ENCODE results near the gene NPEPL1. TPM values are rescaled to one million over a fixed set of nuclear protein-coding genes. Genes with fewer than 3 reads are reported as not detected.

NPEPL1 gene
- total and polyA plus RNA-seq, 10 of the 15 experiments (the other 5 are each of a cell fraction or from before 2014, with no cell fraction given), result 0.08 to 21.3 (median 10.2) TPM

DNA sequence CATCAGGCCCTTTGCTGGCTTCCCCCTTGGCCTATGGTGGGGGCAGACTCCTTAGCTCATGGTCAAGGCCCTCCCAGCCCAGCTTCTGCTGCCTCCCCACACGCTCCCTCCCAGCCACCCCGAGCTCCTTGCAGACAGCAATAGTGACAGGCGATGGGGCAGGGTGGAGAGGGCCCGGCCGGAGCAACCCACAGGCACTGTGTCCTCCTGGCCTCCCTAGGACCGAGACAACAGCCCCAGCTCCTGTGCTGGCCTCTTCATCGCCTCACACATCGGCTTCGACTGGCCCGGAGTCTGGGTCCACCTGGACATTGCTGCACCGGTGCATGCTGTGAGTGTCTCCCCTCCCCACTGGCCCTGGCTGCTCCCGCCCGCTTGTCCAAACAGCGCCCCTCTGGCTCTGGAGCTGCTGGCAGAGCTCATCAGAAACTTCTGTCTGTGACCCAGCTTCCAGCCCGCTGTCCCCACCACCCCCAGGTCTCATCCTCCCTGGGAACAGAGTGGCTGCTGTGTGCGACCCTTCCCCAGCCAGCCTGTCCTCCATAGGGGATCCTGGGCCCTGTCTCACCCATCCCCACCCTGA, 21.8 kb downstream of the NPEPL1 start (continued):
- TF ChIP-seq, protein P1, sequence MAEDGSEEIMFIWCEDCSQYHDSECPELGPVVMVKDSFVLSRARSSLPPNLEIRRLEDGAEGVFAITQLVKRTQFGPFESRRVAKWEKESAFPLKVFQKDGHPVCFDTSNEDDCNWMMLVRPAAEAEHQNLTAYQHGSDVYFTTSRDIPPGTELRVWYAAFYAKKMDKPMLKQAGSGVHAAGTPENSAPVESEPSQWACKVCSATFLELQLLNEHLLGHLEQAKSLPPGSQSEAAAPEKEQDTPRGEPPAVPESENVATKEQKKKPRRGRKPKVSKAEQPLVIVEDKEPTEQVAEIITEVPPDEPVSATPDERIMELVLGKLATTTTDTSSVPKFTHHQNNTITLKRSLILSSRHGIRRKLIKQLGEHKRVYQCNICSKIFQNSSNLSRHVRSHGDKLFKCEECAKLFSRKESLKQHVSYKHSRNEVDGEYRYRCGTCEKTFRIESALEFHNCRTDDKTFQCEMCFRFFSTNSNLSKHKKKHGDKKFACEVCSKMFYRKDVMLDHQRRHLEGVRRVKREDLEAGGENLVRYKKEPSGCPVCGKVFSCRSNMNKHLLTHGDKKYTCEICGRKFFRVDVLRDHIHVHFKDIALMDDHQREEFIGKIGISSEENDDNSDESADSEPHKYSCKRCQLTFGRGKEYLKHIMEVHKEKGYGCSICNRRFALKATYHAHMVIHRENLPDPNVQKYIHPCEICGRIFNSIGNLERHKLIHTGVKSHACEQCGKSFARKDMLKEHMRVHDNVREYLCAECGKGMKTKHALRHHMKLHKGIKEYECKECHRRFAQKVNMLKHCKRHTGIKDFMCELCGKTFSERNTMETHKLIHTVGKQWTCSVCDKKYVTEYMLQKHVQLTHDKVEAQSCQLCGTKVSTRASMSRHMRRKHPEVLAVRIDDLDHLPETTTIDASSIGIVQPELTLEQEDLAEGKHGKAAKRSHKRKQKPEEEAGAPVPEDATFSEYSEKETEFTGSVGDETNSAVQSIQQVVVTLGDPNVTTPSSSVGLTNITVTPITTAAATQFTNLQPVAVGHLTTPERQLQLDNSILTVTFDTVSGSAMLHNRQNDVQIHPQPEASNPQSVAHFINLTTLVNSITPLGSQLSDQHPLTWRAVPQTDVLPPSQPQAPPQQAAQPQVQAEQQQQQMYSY (CRISPR knock-in tag; IDR thresholded peaks at IDR 0.05), result no peak

DNA sequence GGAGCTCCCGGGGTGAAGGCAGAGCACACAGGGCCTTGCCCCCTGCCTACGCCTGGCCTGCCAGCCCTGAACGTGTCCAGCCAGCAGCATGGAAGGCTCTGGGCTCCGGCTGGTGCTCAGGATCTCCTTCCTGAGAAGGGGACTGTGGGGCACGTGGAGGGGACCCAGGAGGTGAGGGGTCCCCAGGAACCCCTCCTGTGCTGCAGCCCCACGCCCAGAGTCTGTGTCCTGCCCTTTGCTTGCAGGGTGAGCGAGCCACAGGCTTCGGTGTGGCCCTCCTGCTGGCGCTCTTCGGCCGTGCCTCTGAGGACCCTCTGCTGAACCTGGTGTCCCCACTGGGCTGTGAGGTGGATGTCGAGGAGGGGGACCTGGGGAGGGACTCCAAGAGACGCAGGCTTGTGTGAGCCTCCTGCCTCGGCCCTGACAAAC, 22.3 kb downstream of the NPEPL1 start:
- RAD21 ChIA-PET (ENCODE audit: unreplicated experiment), result no interaction called here
- Histone ChIP-seq H3K36me3 (ENCODE audit: control insufficient read depth in 2 of 2, insufficient read depth in 2 of 2, low read length in 1 of 2) (no peaks in the 10 kb centered on the region), H3K4me3 (no peak overlapping the region), H3K27ac (ENCODE audit: control insufficient read depth, insufficient read depth) (no peak overlapping the region), H2AFZ (ENCODE audit: control insufficient read depth, low read depth, low read length) (no peak overlapping the region), H3K9me3 (replicated peaks; ENCODE audit: control insufficient read depth, insufficient read depth, low read length) (no peaks in the 10 kb centered on the region), H3K4me2 (ENCODE audit: control insufficient read depth, insufficient read depth) (no peak overlapping the region), H4K20me1 (ENCODE audit: control insufficient read depth, insufficient read depth) (no peaks in the 10 kb centered on the region), H3K27me3 (replicated peaks in 1 of 2; ENCODE audit: control insufficient read depth in 2 of 2, insufficient read depth in 2 of 2, low read length in 1 of 2) (no peaks in the 10 kb centered on the region), H3K4me1 (ENCODE audit: control insufficient read depth, insufficient read depth, low read length) (no peaks in the 10 kb centered on the region), H3K79me2 (ENCODE audit: control insufficient read depth, insufficient read depth, low read length) (no peaks in the 10 kb centered on the region), H3K9ac (ENCODE audit: control insufficient read depth, insufficient read depth, low read length) (no peak overlapping the region)
- FAIRE-seq (no peak), ATAC-seq (no peak), DNase-seq (ENCODE audit: low read depth, low spot score) (no peak)
- CTCF ChIA-PET, result no interaction called here
- POLR2A ChIA-PET, result no interaction called here
- in situ Hi-C loops (cut with MboI) (no loop called here), intact Hi-C loops (cut with micrococcal nuclease; ENCODE audit: unreplicated experiment) (no loop called here)
- BruUV-seq (replicated peaks), result no TSS peak
- 66% methylated on average over 14 of the region's 14 CpGs for WGBS (ENCODE audit: insufficient coverage, insufficient replicate concordance, low lambda C conversion rate, missing lambda C conversion rate)
- SMC1A ChIA-PET (ENCODE audit: uncharacterized antibody, unreplicated experiment), result no interaction called here
- TF ChIP-seq MXI1 (IDR thresholded peaks at IDR 0.05; ENCODE audit: low read depth, low read length), result no peak
- TF ChIP-seq WRNIP1 (IDR thresholded peaks at IDR 0.05; ENCODE audit: borderline replicate concordance, low read depth, low read length), result no peak
- TF ChIP-seq, protein P2, sequence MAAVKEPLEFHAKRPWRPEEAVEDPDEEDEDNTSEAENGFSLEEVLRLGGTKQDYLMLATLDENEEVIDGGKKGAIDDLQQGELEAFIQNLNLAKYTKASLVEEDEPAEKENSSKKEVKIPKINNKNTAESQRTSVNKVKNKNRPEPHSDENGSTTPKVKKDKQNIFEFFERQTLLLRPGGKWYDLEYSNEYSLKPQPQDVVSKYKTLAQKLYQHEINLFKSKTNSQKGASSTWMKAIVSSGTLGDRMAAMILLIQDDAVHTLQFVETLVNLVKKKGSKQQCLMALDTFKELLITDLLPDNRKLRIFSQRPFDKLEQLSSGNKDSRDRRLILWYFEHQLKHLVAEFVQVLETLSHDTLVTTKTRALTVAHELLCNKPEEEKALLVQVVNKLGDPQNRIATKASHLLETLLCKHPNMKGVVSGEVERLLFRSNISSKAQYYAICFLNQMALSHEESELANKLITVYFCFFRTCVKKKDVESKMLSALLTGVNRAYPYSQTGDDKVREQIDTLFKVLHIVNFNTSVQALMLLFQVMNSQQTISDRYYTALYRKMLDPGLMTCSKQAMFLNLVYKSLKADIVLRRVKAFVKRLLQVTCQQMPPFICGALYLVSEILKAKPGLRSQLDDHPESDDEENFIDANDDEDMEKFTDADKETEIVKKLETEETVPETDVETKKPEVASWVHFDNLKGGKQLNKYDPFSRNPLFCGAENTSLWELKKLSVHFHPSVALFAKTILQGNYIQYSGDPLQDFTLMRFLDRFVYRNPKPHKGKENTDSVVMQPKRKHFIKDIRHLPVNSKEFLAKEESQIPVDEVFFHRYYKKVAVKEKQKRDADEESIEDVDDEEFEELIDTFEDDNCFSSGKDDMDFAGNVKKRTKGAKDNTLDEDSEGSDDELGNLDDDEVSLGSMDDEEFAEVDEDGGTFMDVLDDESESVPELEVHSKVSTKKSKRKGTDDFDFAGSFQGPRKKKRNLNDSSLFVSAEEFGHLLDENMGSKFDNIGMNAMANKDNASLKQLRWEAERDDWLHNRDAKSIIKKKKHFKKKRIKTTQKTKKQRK (IDR thresholded peaks at IDR 0.05; ENCODE audit: low read depth, low read length), result no peak
- TF ChIP-seq ZNF384 (IDR thresholded peaks at IDR 0.05; ENCODE audit: borderline replicate concordance, low read depth, low read length), result no peak
- no peak for TF ChIP-seq NRF1 (conservative IDR thresholded peaks at IDR 0.05; ENCODE audit: low read depth, low read length)
- TF ChIP-seq SREBF1 (IDR thresholded peaks at IDR 0.05; ENCODE audit: low read length), result no peak
- TF ChIP-seq FOXM1 (IDR thresholded peaks at IDR 0.05; ENCODE audit: low read depth, low read length), result no peak
- TF ChIP-seq, protein P3, sequence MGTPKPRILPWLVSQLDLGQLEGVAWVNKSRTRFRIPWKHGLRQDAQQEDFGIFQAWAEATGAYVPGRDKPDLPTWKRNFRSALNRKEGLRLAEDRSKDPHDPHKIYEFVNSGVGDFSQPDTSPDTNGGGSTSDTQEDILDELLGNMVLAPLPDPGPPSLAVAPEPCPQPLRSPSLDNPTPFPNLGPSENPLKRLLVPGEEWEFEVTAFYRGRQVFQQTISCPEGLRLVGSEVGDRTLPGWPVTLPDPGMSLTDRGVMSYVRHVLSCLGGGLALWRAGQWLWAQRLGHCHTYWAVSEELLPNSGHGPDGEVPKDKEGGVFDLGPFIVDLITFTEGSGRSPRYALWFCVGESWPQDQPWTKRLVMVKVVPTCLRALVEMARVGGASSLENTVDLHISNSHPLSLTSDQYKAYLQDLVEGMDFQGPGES (IDR thresholded peaks at IDR 0.05), result no peak
- TF ChIP-seq, protein P4, sequence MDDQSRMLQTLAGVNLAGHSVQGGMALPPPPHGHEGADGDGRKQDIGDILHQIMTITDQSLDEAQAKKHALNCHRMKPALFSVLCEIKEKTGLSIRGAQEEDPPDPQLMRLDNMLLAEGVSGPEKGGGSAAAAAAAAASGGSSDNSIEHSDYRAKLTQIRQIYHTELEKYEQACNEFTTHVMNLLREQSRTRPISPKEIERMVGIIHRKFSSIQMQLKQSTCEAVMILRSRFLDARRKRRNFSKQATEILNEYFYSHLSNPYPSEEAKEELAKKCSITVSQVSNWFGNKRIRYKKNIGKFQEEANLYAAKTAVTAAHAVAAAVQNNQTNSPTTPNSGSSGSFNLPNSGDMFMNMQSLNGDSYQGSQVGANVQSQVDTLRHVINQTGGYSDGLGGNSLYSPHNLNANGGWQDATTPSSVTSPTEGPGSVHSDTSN (IDR thresholded peaks at IDR 0.05; ENCODE audit: insufficient replicate concordance, low read depth, low read length), result no peak

Measured in GM12878 (cell line).